ENCODE results near the gene CCR3. TPM values are rescaled to one million over a fixed set of nuclear protein-coding genes. Genes with fewer than 3 reads are reported as not detected.

CCR3 gene
- total RNA-seq, 1 donor from 2014 or later: not detected

DNA sequence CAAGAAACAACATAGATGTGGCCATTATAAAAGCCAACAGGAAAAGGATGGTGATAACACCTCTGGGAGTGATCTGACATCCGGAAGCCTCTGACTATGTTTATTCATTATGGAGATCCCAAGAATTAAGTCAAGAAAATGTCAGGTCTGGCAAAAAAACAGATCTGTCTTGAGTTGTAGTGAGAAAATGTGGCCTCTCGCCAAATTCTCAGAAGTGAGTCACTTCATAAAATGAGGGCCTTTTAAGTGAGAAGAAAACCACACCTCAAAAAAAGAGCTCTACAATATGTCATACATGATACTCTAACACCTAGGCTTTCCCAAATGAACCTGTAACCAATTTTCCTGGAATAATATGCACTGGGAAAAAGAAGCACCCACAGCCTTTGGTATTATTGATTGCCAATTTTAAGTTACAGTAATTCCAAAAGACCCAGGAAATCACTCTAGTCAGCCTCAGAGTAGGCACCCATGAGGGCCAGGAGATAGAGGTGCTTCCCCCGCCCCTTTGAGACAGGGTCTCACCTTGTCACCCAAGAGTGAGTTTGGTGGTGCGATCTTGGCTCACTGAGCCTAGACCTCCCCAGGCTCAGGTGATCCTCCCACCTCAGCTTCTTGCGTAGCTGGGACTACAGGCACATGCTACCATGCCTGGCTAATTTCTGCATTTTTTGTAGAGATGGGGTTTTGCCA lies 38.0 kb downstream of the CCR3 start:
- H3K27ac Mint-ChIP-seq (ENCODE audit: unreplicated experiment): no peak overlapping the region
- peaks cover 9% of the 10 kb centered on the region for H3K27me3 Mint-ChIP-seq (ENCODE audit: low read depth)
- no peaks in the 10 kb centered on the region for H3K4me1 Mint-ChIP-seq (ENCODE audit: low read depth)
- TF ChIP-seq, protein P1, sequence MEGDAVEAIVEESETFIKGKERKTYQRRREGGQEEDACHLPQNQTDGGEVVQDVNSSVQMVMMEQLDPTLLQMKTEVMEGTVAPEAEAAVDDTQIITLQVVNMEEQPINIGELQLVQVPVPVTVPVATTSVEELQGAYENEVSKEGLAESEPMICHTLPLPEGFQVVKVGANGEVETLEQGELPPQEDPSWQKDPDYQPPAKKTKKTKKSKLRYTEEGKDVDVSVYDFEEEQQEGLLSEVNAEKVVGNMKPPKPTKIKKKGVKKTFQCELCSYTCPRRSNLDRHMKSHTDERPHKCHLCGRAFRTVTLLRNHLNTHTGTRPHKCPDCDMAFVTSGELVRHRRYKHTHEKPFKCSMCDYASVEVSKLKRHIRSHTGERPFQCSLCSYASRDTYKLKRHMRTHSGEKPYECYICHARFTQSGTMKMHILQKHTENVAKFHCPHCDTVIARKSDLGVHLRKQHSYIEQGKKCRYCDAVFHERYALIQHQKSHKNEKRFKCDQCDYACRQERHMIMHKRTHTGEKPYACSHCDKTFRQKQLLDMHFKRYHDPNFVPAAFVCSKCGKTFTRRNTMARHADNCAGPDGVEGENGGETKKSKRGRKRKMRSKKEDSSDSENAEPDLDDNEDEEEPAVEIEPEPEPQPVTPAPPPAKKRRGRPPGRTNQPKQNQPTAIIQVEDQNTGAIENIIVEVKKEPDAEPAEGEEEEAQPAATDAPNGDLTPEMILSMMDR (IDR thresholded peaks at IDR 0.05): no peak
- peaks cover 17% of the 10 kb centered on the region for H3K9me3 Mint-ChIP-seq (ENCODE audit: low read depth)
- DNase-seq (ENCODE audit: low spot score): no peak
- no peak overlapping the region for H3K4me3 Mint-ChIP-seq (ENCODE audit: unreplicated experiment)
- no peaks in the 10 kb centered on the region for H3K36me3 Mint-ChIP-seq (ENCODE audit: low read depth)

DNA sequence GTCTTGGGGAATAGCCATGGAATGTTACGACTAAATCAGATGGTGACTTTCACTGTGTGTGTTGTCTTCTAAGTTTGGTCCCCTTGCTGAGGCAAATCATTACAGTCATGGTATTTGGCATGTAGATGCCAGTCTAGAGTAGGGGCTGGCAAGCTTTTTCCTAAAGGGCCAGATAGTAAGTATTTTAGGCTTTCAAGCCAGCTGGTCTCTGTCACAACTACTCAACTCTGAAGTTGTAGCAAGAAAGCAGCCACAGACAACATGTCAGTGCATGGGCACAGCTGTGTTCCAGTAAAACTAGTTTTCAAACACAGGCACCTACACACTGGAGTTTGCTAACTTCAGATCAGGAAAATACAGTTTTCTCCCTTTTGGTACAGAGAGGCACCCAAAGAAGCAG lies 39.3 kb downstream of the CCR3 start:
- Mint-ChIP-seq H3K27ac (ENCODE audit: unreplicated experiment) (no peak overlapping the region), H3K36me3 (ENCODE audit: low read depth) (no peaks in the 10 kb centered on the region), H3K4me3 (ENCODE audit: unreplicated experiment) (no peak overlapping the region), H3K9me3 (ENCODE audit: low read depth) (peaks cover 17% of the 10 kb centered on the region), H3K4me1 (ENCODE audit: low read depth) (no peaks in the 10 kb centered on the region), H3K27me3 (ENCODE audit: low read depth) (peaks cover 12% of the 10 kb centered on the region)
- no peak for DNase-seq (ENCODE audit: low spot score)
- TF ChIP-seq, protein P1 (IDR thresholded peaks at IDR 0.05): no peak

DNA sequence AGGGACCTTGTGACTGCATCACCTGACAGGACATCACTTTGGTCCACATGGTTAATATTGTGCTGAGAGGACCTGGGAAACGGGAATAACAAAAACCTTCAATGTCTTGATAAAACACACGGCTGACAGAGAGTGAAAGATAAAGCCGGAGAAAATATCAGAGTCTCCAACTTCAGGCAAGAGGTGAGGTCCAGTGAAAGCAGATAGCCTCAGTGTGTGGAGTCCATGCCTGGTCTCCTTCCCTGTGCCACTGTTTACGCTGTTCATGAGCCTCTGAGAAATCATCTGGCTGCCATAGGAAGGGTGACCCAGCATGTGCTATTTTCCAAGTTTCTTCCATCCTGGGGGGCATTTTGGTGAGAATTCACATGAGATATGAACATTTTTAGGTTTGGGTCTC lies 39.8 kb downstream of the CCR3 start:
- H3K27ac Mint-ChIP-seq (ENCODE audit: unreplicated experiment): no peak overlapping the region
- TF ChIP-seq, protein P1 (IDR thresholded peaks at IDR 0.05): no peak
- DNase-seq (ENCODE audit: low spot score): no peak
- H3K4me3 Mint-ChIP-seq (ENCODE audit: unreplicated experiment): no peak overlapping the region
- peaks cover 12% of the 10 kb centered on the region for H3K27me3 Mint-ChIP-seq (ENCODE audit: low read depth)
- no peaks in the 10 kb centered on the region for H3K36me3 Mint-ChIP-seq (ENCODE audit: low read depth)
- H3K4me1 Mint-ChIP-seq (ENCODE audit: low read depth): no peaks in the 10 kb centered on the region
- H3K9me3 Mint-ChIP-seq (ENCODE audit: low read depth): peaks cover 17% of the 10 kb centered on the region

DNA sequence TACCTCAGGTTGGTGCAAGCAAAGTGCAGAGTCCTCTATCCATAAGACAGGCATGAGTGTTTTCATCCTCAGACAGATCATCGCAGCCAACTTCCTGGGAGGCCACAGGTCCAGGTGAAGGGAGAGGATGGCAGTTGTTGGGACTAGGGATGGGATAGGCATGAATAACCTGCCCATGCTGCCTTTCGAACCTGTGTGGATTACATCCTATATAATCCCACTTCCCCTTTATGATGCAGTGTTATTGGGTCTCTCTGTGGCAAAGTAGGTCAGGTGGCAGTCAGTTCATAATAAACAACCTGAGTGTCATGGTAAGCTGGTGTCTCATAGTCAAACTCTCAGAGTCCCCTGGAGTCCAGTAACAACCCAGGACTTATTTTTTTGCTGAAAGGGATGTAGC lies 40.4 kb downstream of the CCR3 start:
- Mint-ChIP-seq H3K27ac (ENCODE audit: unreplicated experiment) (no peak overlapping the region), H3K4me1 (ENCODE audit: low read depth) (no peaks in the 10 kb centered on the region), H3K4me3 (ENCODE audit: unreplicated experiment) (no peak overlapping the region), H3K9me3 (ENCODE audit: low read depth) (peaks cover 17% of the 10 kb centered on the region), H3K36me3 (ENCODE audit: low read depth) (no peaks in the 10 kb centered on the region), H3K27me3 (ENCODE audit: low read depth) (peaks cover 7% of the 10 kb centered on the region)
- TF ChIP-seq, protein P1 (IDR thresholded peaks at IDR 0.05): no peak
- no peak for DNase-seq (ENCODE audit: low spot score)

DNA sequence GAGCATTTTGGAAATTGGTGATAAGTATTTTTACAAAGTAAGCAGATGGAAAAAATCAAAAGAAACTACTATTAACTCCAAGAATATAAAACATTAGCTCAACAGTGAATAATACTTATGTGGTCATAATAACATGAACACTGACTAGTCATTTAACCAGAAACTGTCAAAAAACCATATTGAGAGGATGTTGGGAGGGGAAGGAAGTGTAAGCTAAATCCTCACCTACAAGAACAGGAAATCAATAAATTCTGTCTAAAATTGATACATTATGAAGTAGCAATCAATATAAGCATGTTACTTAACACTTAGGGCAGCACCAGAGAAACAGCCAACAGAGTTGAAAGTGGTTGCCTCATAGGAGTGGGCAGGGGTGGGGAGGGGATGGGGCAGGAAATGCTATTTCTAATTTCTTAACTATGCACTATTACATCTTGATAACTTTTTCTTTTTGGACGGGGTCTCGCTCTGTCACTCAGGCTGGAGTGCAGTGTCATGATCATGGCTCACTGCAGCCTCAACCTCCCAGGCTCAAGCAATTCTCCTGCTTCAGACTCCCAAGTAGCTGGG lies 41.7 kb downstream of the CCR3 start:
- no peak for DNase-seq (ENCODE audit: low spot score)
- Mint-ChIP-seq H3K4me3 (ENCODE audit: unreplicated experiment) (no peak overlapping the region), H3K36me3 (ENCODE audit: low read depth) (no peaks in the 10 kb centered on the region), H3K9me3 (ENCODE audit: low read depth) (peaks cover 13% of the 10 kb centered on the region), H3K4me1 (ENCODE audit: low read depth) (no peaks in the 10 kb centered on the region), H3K27me3 (ENCODE audit: low read depth) (peaks cover 7% of the 10 kb centered on the region), H3K27ac (ENCODE audit: unreplicated experiment) (no peak overlapping the region)
- TF ChIP-seq, protein P1 (IDR thresholded peaks at IDR 0.05): no peak

All from chondrocyte (in vitro differentiated cells).